SK-N-SH treated with all-trans-retinoic acid at 6 μM for 48 hours (cell line): ENCODE data around the gene TLE1.

Experiments
- ATAC-seq: fragments of 200-7000 bp; cut with Tn5 transposase; 3 replicates; pipeline ENCODE4 v1.9.1; 2020; ENCODE audit warnings: mild to moderate bottlenecking, moderate library complexity
- ARNTL ChIP-seq: fragments of 450-650 bp; formaldehyde crosslinking; IDR thresholded peaks from 2 replicates; pipeline ENCODE4 v1.5.0; 2020; ENCODE audit warnings: low read depth, mild to moderate bottlenecking, moderate library complexity, borderline replicate concordance
- BACH2 ChIP-seq: fragments of 250-450 bp; sonication (Bioruptor Pico); IDR thresholded peaks from 2 replicates; pipeline ENCODE4 v1.9.0; 2021; ENCODE audit warnings: mild to moderate bottlenecking, borderline replicate concordance
- CSDC2 ChIP-seq: fragments of 250-450 bp; sonication (Bioruptor Pico); IDR thresholded peaks from 2 replicates; pipeline ENCODE4 v1.5.0; 2020; ENCODE audit warnings: mild to moderate bottlenecking, moderate library complexity
- ESRRG ChIP-seq: fragments of 250-450 bp; sonication (Bioruptor Pico); IDR thresholded peaks from 2 replicates; pipeline ENCODE4 v1.6.1; 2021; ENCODE audit warnings: mild to moderate bottlenecking
- GLIS3 ChIP-seq: fragments of 250-450 bp; sonication (Bioruptor Pico); IDR thresholded peaks from 2 replicates; pipeline ENCODE4 v1.5.0; 2020; ENCODE audit warnings: mild to moderate bottlenecking, moderate library complexity
- OSR1 ChIP-seq: fragments of 250-450 bp; sonication (Bioruptor Pico); IDR thresholded peaks from 2 replicates; pipeline ENCODE4 v1.8.0; 2022; ENCODE audit warnings: moderate library complexity, mild to moderate bottlenecking, inconsistent platforms
- PPARA ChIP-seq: fragments of 250-450 bp; sonication (Bioruptor Pico); IDR thresholded peaks from 2 replicates; pipeline ENCODE4 v1.5.0; 2020; ENCODE audit warnings: mild to moderate bottlenecking, borderline replicate concordance
- RARB ChIP-seq: fragments of 250-450 bp; sonication (Bioruptor Pico); IDR thresholded peaks from 2 replicates; pipeline ENCODE4 v1.8.0; 2021; ENCODE audit warnings: mild to moderate bottlenecking, moderate library complexity
- SNAI2 ChIP-seq: fragments of 250-450 bp; sonication (Bioruptor Pico); IDR thresholded peaks from 2 replicates; pipeline ENCODE4 v1.5.0; 2020; ENCODE audit warnings: mild to moderate bottlenecking, moderate library complexity
- TOX ChIP-seq: fragments of 250-450 bp; sonication (Bioruptor Pico); IDR thresholded peaks from 2 replicates; pipeline ENCODE4 v1.8.0; 2021; ENCODE audit warnings: mild to moderate bottlenecking, moderate library complexity, borderline replicate concordance
- ZC3H10 ChIP-seq: fragments of 250-450 bp; sonication (Bioruptor Pico); IDR thresholded peaks from 2 replicates; pipeline ENCODE4 v1.5.1; 2021; ENCODE audit warnings: mild to moderate bottlenecking, moderate library complexity
- ZFP3 ChIP-seq: fragments of 250-450 bp; sonication (Bioruptor Pico); IDR thresholded peaks from 2 replicates; pipeline ENCODE4 v1.5.0; 2020; ENCODE audit warnings: mild to moderate bottlenecking, moderate library complexity
- ZFP30 ChIP-seq: fragments of 450-650 bp; formaldehyde crosslinking; IDR thresholded peaks from 2 replicates; pipeline ENCODE4 v1.5.0; 2022; ENCODE audit warnings: mild to moderate bottlenecking, moderate library complexity
- ZNF565 ChIP-seq: fragments of 450-650 bp; formaldehyde crosslinking; conservative IDR thresholded peaks from 2 replicates; pipeline ENCODE4 v1.5.0; 2020; ENCODE audit warnings: low read depth, mild to moderate bottlenecking, moderate library complexity
- ZNF70 ChIP-seq: fragments of 450-650 bp; formaldehyde crosslinking; IDR thresholded peaks from 2 replicates; pipeline ENCODE4 v1.5.0; 2020; ENCODE audit warnings: mild to moderate bottlenecking, moderate library complexity
- ZNF8 ChIP-seq: fragments of 450-650 bp; formaldehyde crosslinking; IDR thresholded peaks from 2 replicates; pipeline ENCODE4 v1.5.0; 2020; ENCODE audit warnings: mild to moderate bottlenecking, moderate library complexity
- TF ChIP-seq, protein P1 (sequence below): fragments of 250-450 bp; sonication (Bioruptor Pico); IDR thresholded peaks from 2 replicates; pipeline ENCODE4 v1.5.1; 2020; ENCODE audit warnings: low read depth, mild to moderate bottlenecking, moderate library complexity
- TF ChIP-seq, protein P2 (sequence below): fragments of 250-450 bp; sonication (Bioruptor Pico); IDR thresholded peaks from 2 replicates; pipeline ENCODE4 v1.8.0; 2021; ENCODE audit warnings: low read depth, mild to moderate bottlenecking, moderate library complexity, borderline replicate concordance
- TF ChIP-seq, protein P3 (sequence below): fragments of 250-450 bp; sonication (Bioruptor Pico); IDR thresholded peaks from 2 replicates; pipeline ENCODE4 v1.5.0; 2020; ENCODE audit warnings: mild to moderate bottlenecking, moderate library complexity
- TF ChIP-seq, protein P4 (sequence below): fragments of 250-450 bp; sonication (Bioruptor Pico); IDR thresholded peaks from 2 replicates; pipeline ENCODE4 v1.5.1; 2021; ENCODE audit warnings: mild to moderate bottlenecking, moderate library complexity
- TF ChIP-seq, protein P5 (sequence below): fragments of 250-450 bp; sonication (Bioruptor Pico); IDR thresholded peaks from 2 replicates; pipeline ENCODE4 v1.8.0; 2020; ENCODE audit warnings: mild to moderate bottlenecking, moderate library complexity, borderline replicate concordance

Gene TLE1

DNA sequence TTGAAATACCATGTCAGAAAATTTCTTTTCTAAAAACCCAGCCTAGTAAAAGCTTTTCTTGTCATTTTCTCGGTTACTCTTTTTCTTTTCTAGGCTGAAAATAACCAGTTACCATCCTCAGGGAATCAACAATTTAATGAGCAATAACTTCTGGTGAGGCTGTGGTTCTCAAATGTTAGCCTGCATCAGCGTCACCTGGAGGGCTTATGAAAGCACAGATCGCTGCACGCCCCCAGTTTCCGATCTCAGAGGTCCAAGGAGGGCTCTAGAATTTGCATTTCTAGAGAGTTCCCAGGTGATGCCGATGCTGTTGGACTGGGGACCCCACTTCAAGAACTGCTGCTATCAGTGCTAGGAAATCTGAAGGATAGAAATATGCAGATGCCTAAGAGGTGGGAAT lies 28.9 kb upstream of the TLE1 start:
- ATAC-seq = no peak
- TF ChIP-seq, protein P1, sequence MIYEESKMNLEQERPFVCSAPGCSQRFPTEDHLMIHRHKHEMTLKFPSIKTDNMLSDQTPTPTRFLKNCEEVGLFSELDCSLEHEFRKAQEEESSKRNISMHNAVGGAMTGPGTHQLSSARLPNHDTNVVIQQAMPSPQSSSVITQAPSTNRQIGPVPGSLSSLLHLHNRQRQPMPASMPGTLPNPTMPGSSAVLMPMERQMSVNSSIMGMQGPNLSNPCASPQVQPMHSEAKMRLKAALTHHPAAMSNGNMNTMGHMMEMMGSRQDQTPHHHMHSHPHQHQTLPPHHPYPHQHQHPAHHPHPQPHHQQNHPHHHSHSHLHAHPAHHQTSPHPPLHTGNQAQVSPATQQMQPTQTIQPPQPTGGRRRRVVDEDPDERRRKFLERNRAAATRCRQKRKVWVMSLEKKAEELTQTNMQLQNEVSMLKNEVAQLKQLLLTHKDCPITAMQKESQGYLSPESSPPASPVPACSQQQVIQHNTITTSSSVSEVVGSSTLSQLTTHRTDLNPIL = no peak
- TF ChIP-seq OSR1 (CRISPR knock-in tag) (no peak), CSDC2 (CRISPR knock-in tag) (no peak)

DNA sequence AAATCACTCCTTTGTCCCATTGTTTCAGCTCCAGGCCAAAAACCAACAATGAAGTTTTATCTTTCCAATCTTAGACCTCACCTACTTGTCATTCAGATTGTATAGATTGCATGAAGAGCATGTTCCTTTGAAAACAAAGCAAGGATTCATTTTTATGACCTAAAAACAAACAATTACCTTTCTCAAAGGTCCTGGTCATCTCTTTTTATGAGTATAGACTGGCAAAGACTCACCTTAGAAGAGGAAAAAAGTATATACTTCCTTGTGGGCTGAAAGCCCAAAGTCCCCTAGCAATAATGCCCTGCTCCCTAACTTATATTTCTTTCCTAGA lies 28.4 kb upstream of the TLE1 start:
- no peak for ATAC-seq
- TF ChIP-seq CSDC2 (CRISPR knock-in tag) (no peak), PPARA (CRISPR knock-in tag) (no peak), SNAI2 (CRISPR knock-in tag) (no peak), ZNF565 (CRISPR knock-in tag) (no peak), OSR1 (CRISPR knock-in tag) (no peak), ESRRG (CRISPR knock-in tag) (no peak), ZNF70 (no peak), TOX (CRISPR knock-in tag) (no peak), ZNF8 (CRISPR knock-in tag) (no peak)
- TF ChIP-seq, protein P2, sequence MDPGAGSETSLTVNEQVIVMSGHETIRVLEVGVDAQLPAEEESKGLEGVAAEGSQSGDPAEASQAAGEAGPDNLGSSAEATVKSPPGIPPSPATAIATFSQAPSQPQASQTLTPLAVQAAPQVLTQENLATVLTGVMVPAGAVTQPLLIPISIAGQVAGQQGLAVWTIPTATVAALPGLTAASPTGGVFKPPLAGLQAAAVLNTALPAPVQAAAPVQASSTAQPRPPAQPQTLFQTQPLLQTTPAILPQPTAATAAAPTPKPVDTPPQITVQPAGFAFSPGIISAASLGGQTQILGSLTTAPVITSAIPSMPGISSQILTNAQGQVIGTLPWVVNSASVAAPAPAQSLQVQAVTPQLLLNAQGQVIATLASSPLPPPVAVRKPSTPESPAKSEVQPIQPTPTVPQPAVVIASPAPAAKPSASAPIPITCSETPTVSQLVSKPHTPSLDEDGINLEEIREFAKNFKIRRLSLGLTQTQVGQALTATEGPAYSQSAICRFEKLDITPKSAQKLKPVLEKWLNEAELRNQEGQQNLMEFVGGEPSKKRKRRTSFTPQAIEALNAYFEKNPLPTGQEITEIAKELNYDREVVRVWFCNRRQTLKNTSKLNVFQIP = no peak
- TF ChIP-seq, protein P1 = no peak
- TF ChIP-seq, protein P3, sequence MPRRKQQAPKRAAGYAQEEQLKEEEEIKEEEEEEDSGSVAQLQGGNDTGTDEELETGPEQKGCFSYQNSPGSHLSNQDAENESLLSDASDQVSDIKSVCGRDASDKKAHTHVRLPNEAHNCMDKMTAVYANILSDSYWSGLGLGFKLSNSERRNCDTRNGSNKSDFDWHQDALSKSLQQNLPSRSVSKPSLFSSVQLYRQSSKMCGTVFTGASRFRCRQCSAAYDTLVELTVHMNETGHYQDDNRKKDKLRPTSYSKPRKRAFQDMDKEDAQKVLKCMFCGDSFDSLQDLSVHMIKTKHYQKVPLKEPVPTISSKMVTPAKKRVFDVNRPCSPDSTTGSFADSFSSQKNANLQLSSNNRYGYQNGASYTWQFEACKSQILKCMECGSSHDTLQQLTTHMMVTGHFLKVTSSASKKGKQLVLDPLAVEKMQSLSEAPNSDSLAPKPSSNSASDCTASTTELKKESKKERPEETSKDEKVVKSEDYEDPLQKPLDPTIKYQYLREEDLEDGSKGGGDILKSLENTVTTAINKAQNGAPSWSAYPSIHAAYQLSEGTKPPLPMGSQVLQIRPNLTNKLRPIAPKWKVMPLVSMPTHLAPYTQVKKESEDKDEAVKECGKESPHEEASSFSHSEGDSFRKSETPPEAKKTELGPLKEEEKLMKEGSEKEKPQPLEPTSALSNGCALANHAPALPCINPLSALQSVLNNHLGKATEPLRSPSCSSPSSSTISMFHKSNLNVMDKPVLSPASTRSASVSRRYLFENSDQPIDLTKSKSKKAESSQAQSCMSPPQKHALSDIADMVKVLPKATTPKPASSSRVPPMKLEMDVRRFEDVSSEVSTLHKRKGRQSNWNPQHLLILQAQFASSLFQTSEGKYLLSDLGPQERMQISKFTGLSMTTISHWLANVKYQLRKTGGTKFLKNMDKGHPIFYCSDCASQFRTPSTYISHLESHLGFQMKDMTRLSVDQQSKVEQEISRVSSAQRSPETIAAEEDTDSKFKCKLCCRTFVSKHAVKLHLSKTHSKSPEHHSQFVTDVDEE (CRISPR knock-in tag) = no peak

DNA sequence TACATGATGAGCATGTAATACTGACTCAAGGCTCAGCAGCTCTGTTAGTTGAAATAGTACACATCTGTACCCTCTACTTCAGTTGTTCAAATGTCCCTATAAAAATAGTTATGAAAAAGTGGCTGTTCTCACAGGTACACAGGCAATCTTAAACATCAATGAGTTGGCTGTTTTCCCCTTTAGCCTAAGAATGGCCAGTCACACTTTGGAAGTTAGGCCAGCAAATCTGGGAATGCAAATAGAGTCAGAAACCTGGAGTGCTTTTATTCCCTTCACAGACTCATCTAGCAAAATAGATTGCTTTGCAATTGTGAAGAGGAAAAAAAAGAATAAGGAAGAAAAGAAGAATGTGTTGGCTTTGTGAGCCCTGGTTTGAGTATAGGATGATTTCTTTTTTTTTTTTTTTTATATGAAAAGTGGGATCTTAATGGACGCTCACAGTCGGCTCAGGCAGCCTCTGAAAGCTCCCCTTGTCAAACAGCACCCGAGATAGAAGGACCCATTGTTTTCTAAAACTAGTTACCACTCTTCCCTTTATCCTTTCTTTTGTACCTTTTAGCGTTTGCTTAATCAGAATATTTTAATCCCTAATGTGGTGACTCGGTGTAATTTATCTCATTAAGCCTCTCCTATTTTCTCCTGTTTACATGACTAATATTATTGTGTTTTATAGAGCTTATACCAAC lies 27.9 kb upstream of the TLE1 start:
- ATAC-seq = no peak
- TF ChIP-seq, protein P4, sequence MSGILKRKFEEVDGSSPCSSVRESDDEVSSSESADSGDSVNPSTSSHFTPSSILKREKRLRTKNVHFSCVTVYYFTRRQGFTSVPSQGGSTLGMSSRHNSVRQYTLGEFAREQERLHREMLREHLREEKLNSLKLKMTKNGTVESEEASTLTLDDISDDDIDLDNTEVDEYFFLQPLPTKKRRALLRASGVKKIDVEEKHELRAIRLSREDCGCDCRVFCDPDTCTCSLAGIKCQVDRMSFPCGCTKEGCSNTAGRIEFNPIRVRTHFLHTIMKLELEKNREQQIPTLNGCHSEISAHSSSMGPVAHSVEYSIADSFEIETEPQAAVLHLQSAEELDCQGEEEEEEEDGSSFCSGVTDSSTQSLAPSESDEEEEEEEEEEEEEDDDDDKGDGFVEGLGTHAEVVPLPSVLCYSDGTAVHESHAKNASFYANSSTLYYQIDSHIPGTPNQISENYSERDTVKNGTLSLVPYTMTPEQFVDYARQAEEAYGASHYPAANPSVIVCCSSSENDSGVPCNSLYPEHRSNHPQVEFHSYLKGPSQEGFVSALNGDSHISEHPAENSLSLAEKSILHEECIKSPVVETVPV (CRISPR knock-in tag) = no peak
- TF ChIP-seq CSDC2 (CRISPR knock-in tag) (no peak), ZC3H10 (CRISPR knock-in tag) (no peak), ARNTL (no peak), ZNF70 (no peak), ZFP30 (no peak), ZFP3 (CRISPR knock-in tag) (no peak), GLIS3 (CRISPR knock-in tag) (no peak), ESRRG (CRISPR knock-in tag) (no peak), BACH2 (no peak), SNAI2 (CRISPR knock-in tag) (no peak), PPARA (CRISPR knock-in tag) (no peak), RARB (CRISPR knock-in tag) (no peak), ZNF8 (CRISPR knock-in tag) (no peak), TOX (CRISPR knock-in tag) (no peak)
- TF ChIP-seq, protein P5, sequence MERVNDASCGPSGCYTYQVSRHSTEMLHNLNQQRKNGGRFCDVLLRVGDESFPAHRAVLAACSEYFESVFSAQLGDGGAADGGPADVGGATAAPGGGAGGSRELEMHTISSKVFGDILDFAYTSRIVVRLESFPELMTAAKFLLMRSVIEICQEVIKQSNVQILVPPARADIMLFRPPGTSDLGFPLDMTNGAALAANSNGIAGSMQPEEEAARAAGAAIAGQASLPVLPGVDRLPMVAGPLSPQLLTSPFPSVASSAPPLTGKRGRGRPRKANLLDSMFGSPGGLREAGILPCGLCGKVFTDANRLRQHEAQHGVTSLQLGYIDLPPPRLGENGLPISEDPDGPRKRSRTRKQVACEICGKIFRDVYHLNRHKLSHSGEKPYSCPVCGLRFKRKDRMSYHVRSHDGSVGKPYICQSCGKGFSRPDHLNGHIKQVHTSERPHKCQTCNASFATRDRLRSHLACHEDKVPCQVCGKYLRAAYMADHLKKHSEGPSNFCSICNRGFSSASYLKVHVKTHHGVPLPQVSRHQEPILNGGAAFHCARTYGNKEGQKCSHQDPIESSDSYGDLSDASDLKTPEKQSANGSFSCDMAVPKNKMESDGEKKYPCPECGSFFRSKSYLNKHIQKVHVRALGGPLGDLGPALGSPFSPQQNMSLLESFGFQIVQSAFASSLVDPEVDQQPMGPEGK (CRISPR knock-in tag) = no peak
- TF ChIP-seq, protein P1 = no peak
- TF ChIP-seq, all 23 proteins: peak for 0
